ENCODE data around the gene NOSTRIN. TPM values are rescaled to one million over a fixed set of nuclear protein-coding genes. Genes with fewer than 3 reads are reported as not detected.

NOSTRIN gene
- under 0.01 TPM in 1 of 2 replicates, not detected in the other for total RNA-seq

GRCh38 chr2:168801961-168802858 is at the start of gene NOSTRIN:
Gene NOSTRIN, plus strand, starts transcription at chr2:168802637. Its CDS starts 10 bp downstream, at chr2:168802647.

GRCh38 chr2:168890006-168890782 is 87.8 kb downstream of the NOSTRIN start, which contains the start of gene SPC25:
Gene SPC25, minus strand, starts transcription at chr2:168890430. Its CDS starts 911 bp downstream, at chr2:168889519.

GRCh38 chr2:168901003-168901402 is 98.6 kb downstream of the NOSTRIN start, which contains the start of gene G6PC2:
Gene G6PC2, plus strand, starts transcription at chr2:168901291. Its CDS starts 41 bp downstream, at chr2:168901332.

Other genes starting within 250 kb of the NOSTRIN start
- gene SPC25, start 87.8 kb downstream of the NOSTRIN start, total RNA-seq, result 12.9 and 14.8 TPM in 2 replicates
- gene G6PC2, start 98.7 kb downstream of the NOSTRIN start, total RNA-seq, result not detected in 2 replicates
- gene ABCB11, start 228.7 kb downstream of the NOSTRIN start, total RNA-seq, result not detected in 2 replicates